Measurements from ENCODE around the gene RNF150. TPM values are rescaled to one million over a fixed set of nuclear protein-coding genes. Genes with fewer than 3 reads are reported as not detected.

RNF150 gene
- total RNA-seq, 1 donor from 2014 or later = 14.8 TPM

DNA sequence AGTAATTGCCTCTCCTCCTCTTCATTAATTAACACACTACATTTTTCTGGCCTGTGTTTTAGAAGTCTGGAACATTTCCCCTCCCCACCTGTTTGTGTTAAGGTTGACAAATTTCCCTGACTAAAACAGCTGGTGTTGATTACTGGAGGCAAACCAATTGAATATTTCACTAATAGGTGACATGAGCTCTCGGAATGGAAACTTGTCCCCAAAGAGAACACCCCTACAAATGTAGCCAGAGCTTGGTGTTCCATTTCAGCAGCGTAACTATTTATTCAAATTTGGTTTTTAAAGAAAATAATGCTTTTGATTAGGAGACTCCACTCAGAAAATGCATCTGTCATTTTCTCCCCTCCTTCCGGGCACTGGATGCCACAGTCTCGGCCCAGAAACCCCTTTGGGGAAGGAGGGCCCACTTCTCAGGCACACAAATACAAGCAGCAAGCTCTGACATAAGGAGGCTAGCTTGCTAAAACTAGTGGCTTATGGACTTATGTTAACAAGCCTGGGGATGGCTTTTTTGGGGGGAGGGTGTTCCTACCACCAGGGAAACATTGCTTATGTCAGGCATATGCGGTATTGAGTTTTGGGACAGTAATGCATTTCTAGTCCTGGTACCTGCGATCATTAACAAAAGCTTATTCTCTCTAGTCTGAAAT, 2.2 kb downstream of the RNF150 start:
- Mint-ChIP-seq H3K4me3 (ENCODE audit: unreplicated experiment) (peak overlapping the region; percentile 96), H3K27me3 (ENCODE audit: low read depth) (peaks cover 4% of the 10 kb centered on the region), H3K9me3 (ENCODE audit: low read depth) (no peaks in the 10 kb centered on the region), H3K36me3 (ENCODE audit: low read depth) (no peaks in the 10 kb centered on the region), H3K27ac (ENCODE audit: unreplicated experiment) (no peak overlapping the region), H3K4me1 (ENCODE audit: low read depth) (peaks cover 40% of the 10 kb centered on the region)
- DNase-seq (ENCODE audit: low spot score) = no peak
- no peak for TF ChIP-seq CTCF (IDR thresholded peaks at IDR 0.05)

DNA sequence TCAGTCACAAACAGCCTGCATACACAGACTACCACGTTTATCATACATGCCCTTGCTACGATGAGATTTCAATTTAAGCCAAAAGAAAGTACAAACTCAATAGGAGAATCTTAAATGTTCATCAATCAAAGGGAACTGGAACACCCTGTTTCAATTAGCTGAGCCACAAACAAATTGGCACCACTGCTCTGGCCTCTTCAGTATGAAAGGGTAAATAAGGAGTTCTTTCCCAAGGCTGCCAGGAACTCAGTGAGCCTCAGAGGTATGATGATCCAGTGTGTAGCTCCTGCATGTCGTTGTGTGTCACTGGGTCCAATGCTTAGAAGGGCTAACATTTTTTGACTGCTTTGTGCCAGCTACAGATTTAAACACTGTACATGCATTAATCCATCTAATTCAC, 5.4 kb downstream of the RNF150 start:
- Mint-ChIP-seq H3K4me1 (ENCODE audit: low read depth) (peaks cover 40% of the 10 kb centered on the region), H3K27ac (ENCODE audit: unreplicated experiment) (no peak overlapping the region), H3K36me3 (ENCODE audit: low read depth) (no peaks in the 10 kb centered on the region), H3K4me3 (ENCODE audit: unreplicated experiment) (no peak overlapping the region), H3K27me3 (ENCODE audit: low read depth) (no peaks in the 10 kb centered on the region), H3K9me3 (ENCODE audit: low read depth) (no peaks in the 10 kb centered on the region)
- TF ChIP-seq CTCF (IDR thresholded peaks at IDR 0.05) = no peak
- DNase-seq (ENCODE audit: low spot score) = no peak

DNA sequence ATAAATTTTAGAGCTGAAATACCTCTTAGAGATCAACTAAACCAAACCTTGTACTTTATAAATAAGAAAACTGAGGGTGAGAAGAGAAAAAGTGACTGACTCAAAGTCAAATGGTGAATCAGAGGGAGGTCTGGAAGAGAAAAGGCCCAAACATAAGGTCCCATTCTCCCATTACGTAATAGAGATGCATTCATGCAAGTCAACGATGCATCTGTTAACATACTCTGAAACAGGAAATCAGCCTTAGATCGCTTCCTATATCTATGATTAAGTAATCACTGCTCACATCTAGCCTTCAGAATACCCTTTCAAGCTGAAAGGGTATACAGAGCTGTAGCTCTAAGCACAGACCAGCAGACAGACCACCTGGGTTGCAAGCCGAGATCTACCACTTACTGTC, 6.5 kb downstream of the RNF150 start:
- no peak for TF ChIP-seq CTCF (IDR thresholded peaks at IDR 0.05)
- H3K27me3 Mint-ChIP-seq (ENCODE audit: low read depth) = no peaks in the 10 kb centered on the region

GRCh38 chr4:141124224-141124623, 9.0 kb downstream of the RNF150 start:
- Mint-ChIP-seq H3K27me3 (ENCODE audit: low read depth) (no peaks in the 10 kb centered on the region), H3K4me1 (ENCODE audit: low read depth) (peaks cover 15% of the 10 kb centered on the region), H3K4me3 (ENCODE audit: unreplicated experiment) (no peak overlapping the region), H3K9me3 (ENCODE audit: low read depth) (no peaks in the 10 kb centered on the region), H3K27ac (ENCODE audit: unreplicated experiment) (no peak overlapping the region), H3K36me3 (ENCODE audit: low read depth) (no peaks in the 10 kb centered on the region)
- DNase-seq (ENCODE audit: low spot score) = no peak
- no peak for TF ChIP-seq CTCF (IDR thresholded peaks at IDR 0.05)

More for the DNA sequence above, 6.5 kb downstream of the RNF150 start:
- no peaks in the 10 kb centered on the region for H3K9me3 Mint-ChIP-seq (ENCODE audit: low read depth)
- no peak overlapping the region for H3K4me3 Mint-ChIP-seq (ENCODE audit: unreplicated experiment)
- H3K27ac Mint-ChIP-seq (ENCODE audit: unreplicated experiment) = no peak overlapping the region
- no peaks in the 10 kb centered on the region for H3K36me3 Mint-ChIP-seq (ENCODE audit: low read depth)
- peaks cover 36% of the 10 kb centered on the region for H3K4me1 Mint-ChIP-seq (ENCODE audit: low read depth)
- DNase-seq (ENCODE audit: low spot score) = no peak

DNA sequence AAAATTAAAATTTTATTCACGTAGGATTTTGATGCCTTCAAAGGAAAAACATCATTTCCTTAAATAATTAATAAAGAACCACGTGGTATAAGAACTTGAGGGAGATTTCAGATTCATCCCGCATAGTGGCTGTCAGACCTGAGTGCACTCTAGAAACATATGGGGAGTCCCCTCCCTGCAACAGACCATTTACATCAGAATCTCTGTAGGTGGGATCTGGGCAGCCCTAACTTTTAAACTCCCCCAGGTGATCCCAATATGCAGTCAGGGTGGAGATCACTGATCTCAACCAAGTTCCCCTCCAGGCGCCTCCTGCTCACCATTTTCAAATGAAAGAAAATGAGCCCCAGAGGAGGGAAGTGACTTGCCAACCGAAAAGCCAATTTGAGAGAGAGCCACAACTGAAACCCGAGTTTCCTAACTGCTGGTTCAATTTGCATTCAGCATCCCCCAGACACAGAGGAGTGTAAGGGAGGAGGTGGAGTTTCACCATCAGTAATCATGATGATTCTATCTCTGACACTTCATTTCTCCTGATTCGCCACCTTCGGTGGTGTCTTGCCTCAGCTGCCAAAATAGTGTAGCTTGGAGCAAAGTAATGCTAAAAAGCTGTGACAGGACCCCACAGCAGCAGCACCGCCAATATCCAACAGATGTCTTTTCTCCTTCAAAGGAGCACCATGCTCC, 11.4 kb downstream of the RNF150 start:
- TF ChIP-seq CTCF (IDR thresholded peaks at IDR 0.05) = no peak
- no peaks in the 10 kb centered on the region for H3K36me3 Mint-ChIP-seq (ENCODE audit: low read depth)
- H3K27me3 Mint-ChIP-seq (ENCODE audit: low read depth) = no peaks in the 10 kb centered on the region
- peaks cover 11% of the 10 kb centered on the region for H3K4me1 Mint-ChIP-seq (ENCODE audit: low read depth)
- H3K27ac Mint-ChIP-seq (ENCODE audit: unreplicated experiment) = no peak overlapping the region
- no peak overlapping the region for H3K4me3 Mint-ChIP-seq (ENCODE audit: unreplicated experiment)
- no peaks in the 10 kb centered on the region for H3K9me3 Mint-ChIP-seq (ENCODE audit: low read depth)
- DNase-seq (ENCODE audit: low spot score) = no peak
